Hematopoietic multipotent progenitor cell treated with erythropoietin and hydrocortisone succinate and interleukin-3 and kit ligand, for 8 days (in vitro differentiated cells): ENCODE measurements around the gene CKAP2L.
"Not testable (repeated sequence)": the region's sequence is repeated elsewhere in the genome, so short reads cannot be mapped to it uniquely, and the experiment has no call there.

Experiments used
- DNase-seq: peaks from one replicate; pipeline ENCODE4 v3.0.0-alpha.2; 2015

The CKAP2L gene

GRCh38 chr2:112724591-112725525 lies 39.6 kb downstream of the CKAP2L start:
- DNase-seq, result peak; percentile 59

- no peak for DNase-seq
Observed at GRCh38 chr2:112723995-112724394, 40.4 kb downstream of the CKAP2L start.

GRCh38 chr2:112723547-112723940 lies 40.9 kb downstream of the CKAP2L start:
- DNase-seq, result no peak

- DNase-seq, result no peak
Observed at GRCh38 chr2:112722816-112723546, 41.4 kb downstream of the CKAP2L start.

DNA sequence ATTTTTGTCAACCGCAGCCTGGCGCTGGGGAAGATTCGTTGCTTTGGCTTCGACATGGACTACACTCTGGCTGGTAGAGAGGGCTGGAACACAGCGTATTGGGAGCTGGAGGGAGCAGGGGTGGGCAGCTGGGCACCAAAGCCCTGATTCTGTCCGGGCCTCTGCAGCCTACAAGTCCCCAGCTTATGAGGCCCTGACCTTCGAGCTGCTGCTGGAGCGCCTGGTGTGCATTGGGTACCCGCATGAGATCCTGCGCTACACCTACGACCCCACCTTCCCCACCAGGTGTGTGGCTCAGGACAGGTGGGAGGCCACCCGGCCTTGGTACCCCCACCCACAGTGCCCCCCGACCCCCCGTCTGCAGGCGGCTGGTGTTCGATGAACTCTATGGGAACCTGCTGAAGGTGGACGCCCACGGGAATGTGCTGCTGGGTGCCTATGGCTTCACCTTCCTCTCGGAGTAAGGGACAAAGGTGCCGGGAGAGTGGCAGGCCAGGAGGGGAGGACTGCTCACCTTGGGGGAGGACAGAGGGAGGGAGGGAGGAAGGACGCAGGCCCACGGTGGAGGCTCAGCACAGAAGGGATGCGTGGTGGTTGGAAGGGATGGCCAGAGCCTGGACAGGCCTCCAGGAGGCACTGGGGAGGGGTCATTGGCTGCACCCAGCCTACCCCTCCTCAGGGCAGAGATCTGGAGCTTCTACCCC lies 42.4 kb downstream of the CKAP2L start:
- DNase-seq, result no peak

DNA sequence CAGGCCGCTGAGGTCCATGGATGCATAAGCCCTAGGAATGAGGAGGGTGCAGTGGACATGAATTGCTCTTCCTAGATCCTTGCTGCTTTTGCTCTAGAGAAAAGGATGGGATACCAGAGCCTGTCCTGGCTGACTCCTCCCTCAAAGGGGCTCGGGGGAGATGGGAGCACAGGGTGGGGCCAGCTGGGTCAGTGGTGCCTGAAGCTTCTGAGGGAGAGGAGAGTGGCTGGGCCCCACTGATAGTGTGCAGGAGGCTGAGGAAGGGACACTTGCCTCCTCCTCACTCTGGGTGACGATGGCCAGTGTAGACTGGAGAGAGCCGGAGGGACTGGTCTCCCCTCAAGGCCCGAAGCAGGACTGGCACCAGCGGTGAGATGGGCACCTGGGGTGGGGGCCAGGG lies 43.6 kb downstream of the CKAP2L start, which contains the start of gene NT5DC4:
TSS of gene NT5DC4 (plus strand) at position 236 of the 400 bp plus-strand sequence. CDS start at position 296, 60 bp downstream.
- DNase-seq, result no peak

DNA sequence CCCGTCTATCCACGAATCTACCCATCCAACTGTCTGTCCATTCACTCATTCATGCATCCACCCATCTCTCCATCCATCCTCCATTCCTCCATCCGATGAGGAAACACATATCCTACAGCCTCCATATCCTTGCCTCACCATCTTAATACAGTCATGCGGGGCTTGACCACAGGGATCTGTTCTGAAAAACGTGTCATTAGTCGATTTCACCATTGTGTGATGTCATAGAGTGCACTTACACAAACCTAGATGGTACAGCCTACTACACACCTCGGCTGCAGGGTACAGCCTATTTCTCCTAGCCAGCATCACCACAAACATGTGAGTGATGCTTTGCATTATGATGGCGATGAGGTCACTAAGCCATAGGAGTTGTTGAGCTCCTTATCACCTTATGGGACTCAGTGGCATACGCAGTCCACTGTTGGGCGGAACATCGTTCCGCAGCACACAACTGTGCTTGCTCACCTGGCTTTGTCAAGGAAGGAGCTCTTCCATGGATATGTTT lies 45.5 kb downstream of the CKAP2L start:
- no peak for DNase-seq

- not testable (repeated sequence) for DNase-seq
Observed at GRCh38 chr2:112716826-112717352, 47.5 kb downstream of the CKAP2L start.

DNA sequence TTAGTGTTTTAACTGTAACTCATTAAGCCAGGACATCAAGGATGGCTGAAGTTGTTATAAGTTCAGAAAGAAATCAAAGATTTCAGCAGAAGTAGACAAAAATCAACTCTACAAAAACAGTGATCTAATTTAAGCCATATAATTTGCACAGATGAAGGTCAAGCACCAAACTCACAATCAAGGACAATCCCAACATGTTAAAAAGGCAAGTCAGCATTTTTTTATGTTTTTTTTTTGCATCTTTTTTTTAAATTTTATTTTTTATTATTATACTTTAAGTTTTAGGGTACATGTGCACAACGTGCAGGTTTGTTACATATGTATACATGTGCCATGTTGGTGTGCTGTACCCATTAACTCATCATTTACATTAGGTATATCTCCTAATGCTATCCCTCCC lies 48.3 kb downstream of the CKAP2L start:
- not testable (repeated sequence) for DNase-seq

DNA sequence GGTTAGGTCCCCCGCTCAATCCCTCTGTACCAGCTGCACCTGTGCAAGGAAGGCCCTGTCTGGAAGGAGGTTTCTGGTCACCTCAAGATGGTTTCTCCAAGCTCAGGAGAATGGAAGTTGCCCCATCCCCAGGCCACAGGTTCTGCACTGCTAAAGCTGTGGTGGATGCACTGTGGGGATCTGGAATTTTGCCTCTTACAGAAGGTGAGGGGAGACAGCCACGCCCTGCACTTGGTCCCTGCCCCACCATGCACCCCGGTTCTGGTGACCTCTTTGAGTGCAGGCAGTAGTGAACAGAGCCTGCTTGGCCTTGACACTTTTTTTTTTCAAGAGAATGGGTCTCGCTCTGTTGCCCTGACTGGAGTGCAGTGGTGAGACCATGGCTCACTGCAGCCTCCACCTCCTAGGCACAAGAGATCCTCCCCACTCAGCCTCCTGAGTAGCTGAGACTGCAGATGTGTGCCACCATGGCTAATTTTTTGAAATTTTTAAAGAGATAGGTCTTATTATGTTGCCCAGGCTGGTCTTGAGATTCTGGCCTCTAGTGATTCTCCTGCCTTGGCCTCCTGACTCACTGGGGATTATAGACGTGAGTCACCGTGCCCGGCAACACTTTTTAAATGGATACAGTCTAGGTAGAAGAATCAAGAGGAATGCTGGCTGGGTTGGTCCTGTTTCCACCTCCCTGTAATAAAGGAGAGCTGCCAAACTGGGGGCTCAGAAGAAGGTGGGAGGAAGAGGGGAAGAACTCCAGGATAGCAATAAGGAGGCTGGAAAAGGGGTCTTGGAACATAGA lies 49.4 kb downstream of the CKAP2L start:
- DNase-seq, result no peak

GRCh38 chr2:112714331-112714730 lies 50.1 kb downstream of the CKAP2L start:
- DNase-seq, result no peak

DNA sequence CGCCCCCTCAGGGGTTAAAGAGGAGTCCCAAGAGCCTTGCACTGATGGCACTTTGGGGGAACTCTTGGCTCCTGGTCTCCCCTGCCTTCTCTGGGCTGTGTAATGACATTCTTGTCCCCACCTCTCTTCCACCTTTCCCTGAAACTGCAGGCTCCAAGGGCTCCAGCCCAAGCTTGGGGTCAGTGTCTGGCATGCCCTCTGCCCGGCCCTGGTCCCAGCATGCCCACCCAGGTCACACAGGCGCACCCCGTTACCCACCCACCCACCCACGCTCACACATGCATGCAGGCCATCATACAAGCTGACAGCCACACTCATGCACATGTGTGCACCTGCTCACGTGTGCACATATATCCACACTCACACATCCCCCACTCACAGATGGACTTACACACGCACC lies 50.5 kb downstream of the CKAP2L start:
- DNase-seq, result no peak

- DNase-seq, result no peak
Observed at GRCh38 chr2:112713585-112713925, 50.9 kb downstream of the CKAP2L start.

DNA sequence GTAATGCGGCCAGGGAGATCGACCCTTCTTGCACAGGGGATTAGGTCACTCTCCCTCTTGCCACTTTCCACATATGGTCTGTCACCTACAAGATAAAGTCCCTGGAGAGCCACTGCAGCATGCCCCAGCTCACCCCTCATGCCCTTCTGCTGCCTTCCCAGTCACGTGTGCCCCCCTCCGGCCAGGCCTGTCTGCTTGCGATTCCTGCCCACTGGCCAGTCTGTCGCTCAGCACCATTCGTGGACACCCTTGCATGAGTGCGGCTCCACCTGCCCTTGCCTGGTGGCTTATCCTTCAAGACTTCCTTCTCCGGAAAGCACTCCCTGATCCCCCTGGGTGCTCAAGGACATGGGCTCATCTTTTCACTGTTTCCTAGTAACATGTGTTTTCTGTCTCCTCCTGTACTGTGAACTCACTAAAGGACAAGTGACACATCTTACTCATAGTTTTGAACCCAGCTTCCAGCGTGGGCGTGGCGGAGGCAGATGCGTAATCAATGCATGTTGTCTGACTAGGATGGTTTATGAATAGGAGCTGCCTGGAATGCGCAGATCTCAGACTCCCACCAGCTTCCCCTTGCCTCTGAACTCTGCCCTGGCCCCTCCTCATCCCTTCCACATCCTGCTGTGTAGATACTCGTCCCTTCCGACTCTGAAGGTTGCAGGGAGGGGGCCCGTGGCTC lies 51.4 kb downstream of the CKAP2L start:
- no peak for DNase-seq

GRCh38 chr2:112712465-112712864 lies 51.9 kb downstream of the CKAP2L start:
- no peak for DNase-seq

- DNase-seq, result no peak
Observed at GRCh38 chr2:112710956-112711750, 53.3 kb downstream of the CKAP2L start.

GRCh38 chr2:112709703-112710102 lies 54.7 kb downstream of the CKAP2L start:
- DNase-seq, result no peak

- DNase-seq, result no peak
Observed at GRCh38 chr2:112708968-112709367, 55.4 kb downstream of the CKAP2L start.

GRCh38 chr2:112706947-112707346 lies 57.5 kb downstream of the CKAP2L start:
- DNase-seq, result not testable (repeated sequence)

DNA sequence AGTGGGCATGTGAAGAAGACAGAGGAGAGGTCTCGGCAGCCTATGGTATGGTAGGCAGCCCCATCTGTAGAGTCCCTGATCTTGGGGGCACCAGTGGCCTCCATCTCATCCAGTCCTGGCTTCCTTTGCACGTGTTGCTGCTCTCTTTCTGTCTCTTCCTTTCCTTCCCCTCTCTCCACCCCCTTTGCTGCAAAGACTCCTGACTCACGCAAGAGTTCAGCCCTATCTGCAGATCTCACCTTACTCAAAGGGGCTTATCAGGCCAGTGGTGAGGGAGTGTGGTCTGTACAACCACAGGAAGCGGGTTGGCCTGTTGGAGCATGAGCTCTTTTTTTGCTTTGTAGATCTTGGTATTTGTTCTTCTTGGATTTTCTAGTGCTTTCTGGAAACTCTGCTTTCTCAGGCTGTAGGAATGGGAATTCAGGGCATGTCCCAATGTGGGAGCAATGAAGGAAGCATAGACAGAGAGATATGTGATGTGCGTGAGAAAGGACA lies 58.2 kb downstream of the CKAP2L start:
- DNase-seq, result peak; percentile 98
